Upper lobe of right lung (tissue), 1 donor: ENCODE measurements around the gene ZNF513. TPM values are rescaled to one million over a fixed set of nuclear protein-coding genes. Genes with fewer than 3 reads are reported as not detected.

Source experiments
- ATAC-seq: fragments of 200-7000 bp; cut with Tn5 transposase; one replicate; pipeline ENCODE4 v1.9.1; 2020; ENCODE audit warnings: mild to moderate bottlenecking, moderate library complexity
- DNase-seq: peaks from one replicate; pipeline ENCODE4 v3.0.0-alpha.2; 2020
- H3K27ac ChIP-seq: fragments of 200-600 bp; one replicate; pipeline ENCODE4 v1.8.0; 2022
- H3K27me3 ChIP-seq: fragments of 200-600 bp; one replicate; pipeline ENCODE4 v1.8.0; 2022; ENCODE audit warnings: mild to moderate bottlenecking
- H3K36me3 ChIP-seq: fragments of 200-600 bp; one replicate; pipeline ENCODE4 v1.8.0; 2022
- H3K4me1 ChIP-seq: fragments of 200-600 bp; one replicate; pipeline ENCODE4 v1.8.0; 2022
- H3K4me3 ChIP-seq: fragments of 200-600 bp; one replicate; pipeline ENCODE4 v1.8.0; 2022; ENCODE audit warnings: mild to moderate bottlenecking
- H3K9me3 ChIP-seq: fragments of 200-600 bp; one replicate; pipeline ENCODE4 v1.8.0; 2022
- intact Hi-C: fragments of 100-400 bp; cut with DNase I; formaldehyde crosslinking; loops from one replicate; pipeline ENCODE4 v1.11.0; 2022
- total RNA-seq: library from RNA; stranded (reverse); fragmentation: NEBNext Ultra II Directional; extraction: Animal tissue kit (Norgen Biotek cat#: 25700); gene quantifications from one replicate; pipeline ENCODE4 v1.2.1, GENCODE V29; 2021
- TF ChIP-seq, protein P1 (sequence below): fragments of 200-600 bp; IDR thresholded peaks from one replicate; pipeline ENCODE4 v1.8.0; 2022; ENCODE audit warnings: antibody characterized with exemption
- donor health status: DM: no; HTN: yes; CAD: no; lungs with severe emphysema.

The ZNF513 gene
- total RNA-seq, 1 donor from 2014 or later, result 14.2 TPM

DNA sequence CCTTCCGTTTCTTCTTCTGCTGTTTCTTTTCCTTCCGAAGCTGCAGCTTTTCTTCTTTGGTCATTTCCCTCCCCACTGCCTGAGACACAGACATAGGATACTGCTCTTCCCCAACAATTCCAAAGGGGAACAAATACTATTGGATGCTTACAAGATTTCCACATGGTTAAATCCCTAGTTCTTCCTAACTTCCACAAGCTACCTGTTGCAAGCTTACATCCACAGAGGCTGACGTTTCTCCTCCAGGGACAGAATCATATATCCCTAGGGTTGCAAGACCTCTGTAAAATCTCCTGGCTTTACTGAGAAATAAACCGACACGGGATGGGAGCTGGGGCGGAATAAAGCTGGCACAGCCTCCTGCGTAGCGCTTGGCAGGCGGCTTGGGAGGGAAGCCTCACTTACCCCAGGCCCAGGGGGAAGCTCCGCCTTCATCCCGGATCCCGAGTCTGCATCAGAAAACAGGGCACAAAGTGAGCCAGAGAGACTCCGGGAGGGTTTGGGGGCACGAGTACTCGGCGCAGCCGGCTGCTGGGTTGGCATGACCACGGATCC, 11.0 kb downstream of the ZNF513 start:
- no peaks in the 10 kb centered on the region for H3K9me3 ChIP-seq
- ATAC-seq (peak; percentile 22), DNase-seq (no peak)
- TF ChIP-seq, protein P1, sequence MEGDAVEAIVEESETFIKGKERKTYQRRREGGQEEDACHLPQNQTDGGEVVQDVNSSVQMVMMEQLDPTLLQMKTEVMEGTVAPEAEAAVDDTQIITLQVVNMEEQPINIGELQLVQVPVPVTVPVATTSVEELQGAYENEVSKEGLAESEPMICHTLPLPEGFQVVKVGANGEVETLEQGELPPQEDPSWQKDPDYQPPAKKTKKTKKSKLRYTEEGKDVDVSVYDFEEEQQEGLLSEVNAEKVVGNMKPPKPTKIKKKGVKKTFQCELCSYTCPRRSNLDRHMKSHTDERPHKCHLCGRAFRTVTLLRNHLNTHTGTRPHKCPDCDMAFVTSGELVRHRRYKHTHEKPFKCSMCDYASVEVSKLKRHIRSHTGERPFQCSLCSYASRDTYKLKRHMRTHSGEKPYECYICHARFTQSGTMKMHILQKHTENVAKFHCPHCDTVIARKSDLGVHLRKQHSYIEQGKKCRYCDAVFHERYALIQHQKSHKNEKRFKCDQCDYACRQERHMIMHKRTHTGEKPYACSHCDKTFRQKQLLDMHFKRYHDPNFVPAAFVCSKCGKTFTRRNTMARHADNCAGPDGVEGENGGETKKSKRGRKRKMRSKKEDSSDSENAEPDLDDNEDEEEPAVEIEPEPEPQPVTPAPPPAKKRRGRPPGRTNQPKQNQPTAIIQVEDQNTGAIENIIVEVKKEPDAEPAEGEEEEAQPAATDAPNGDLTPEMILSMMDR, result no peak
- no peaks in the 10 kb centered on the region for H3K27me3 ChIP-seq
- peak overlapping the region; percentile 99 for H3K4me3 ChIP-seq
- intact Hi-C loops, result no loop called here
- H3K4me1 ChIP-seq, result peaks cover 29% of the 10 kb centered on the region
- H3K36me3 ChIP-seq, result peaks cover 65% of the 10 kb centered on the region
- peak overlapping the region; percentile 94 for H3K27ac ChIP-seq

- Histone ChIP-seq H3K4me1 (peaks cover 4% of the 10 kb centered on the region), H3K27ac (no peak overlapping the region), H3K4me3 (no peak overlapping the region), H3K27me3 (no peaks in the 10 kb centered on the region), H3K9me3 (no peaks in the 10 kb centered on the region), H3K36me3 (peaks cover 59% of the 10 kb centered on the region)
- TF ChIP-seq, protein P1, result no peak
- intact Hi-C loops, result no loop called here
- DNase-seq, result no peak
- ATAC-seq, result no peak
Measured at GRCh38 chr2:27363933-27364332, 16.6 kb downstream of the ZNF513 start.

DNA sequence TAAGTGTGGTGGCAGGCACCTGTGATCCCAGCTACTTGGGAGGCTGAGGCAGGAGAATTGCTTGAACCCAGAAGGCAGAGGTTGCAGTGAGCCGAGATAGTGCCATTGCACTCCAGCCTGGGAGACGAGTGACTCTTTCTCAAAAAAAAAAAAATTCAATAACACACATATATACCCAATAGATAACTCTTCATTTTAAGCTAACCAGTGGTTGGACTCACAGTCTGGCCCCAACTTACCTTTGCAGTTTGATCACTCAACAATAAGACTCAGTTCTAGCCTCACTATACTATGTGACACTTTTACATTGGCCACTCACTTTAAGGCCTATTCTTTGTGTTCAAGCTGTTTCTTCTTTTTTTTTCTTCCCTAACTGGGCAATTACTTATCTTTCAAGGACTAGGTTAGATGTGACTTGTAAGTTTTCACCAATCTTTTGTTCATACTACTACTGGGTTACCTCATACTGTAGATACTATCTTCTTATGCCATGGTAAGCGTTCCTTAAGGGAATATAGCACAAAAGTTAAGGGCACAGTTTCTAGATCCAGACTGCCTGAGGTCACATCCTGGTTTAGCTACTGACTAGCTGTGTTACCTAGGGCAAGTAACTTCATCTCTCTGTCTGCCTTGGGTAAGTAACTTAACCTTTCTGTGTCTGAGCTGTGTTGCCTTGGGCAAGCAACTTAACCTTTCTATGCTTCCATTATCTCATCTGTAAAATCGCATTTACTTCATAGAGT, 17.7 kb downstream of the ZNF513 start:
- no peak for ATAC-seq
- Histone ChIP-seq H3K9me3 (no peaks in the 10 kb centered on the region), H3K4me3 (no peak overlapping the region), H3K36me3 (peaks cover 48% of the 10 kb centered on the region), H3K4me1 (peaks cover 6% of the 10 kb centered on the region), H3K27me3 (no peaks in the 10 kb centered on the region), H3K27ac (no peak overlapping the region)
- intact Hi-C loops, result no loop called here
- DNase-seq, result no peak
- TF ChIP-seq, protein P1, result no peak

- TF ChIP-seq, protein P1, result no peak
- peaks cover 32% of the 10 kb centered on the region for H3K4me1 ChIP-seq
- intact Hi-C loops, result no loop called here
- no peaks in the 10 kb centered on the region for H3K27me3 ChIP-seq
- peak within 1 kb of the TSS; percentile 95 for H3K27ac ChIP-seq
- H3K9me3 ChIP-seq, result no peaks in the 10 kb centered on the region
- peak within 1 kb of the TSS; percentile 95 for H3K4me3 ChIP-seq
- ATAC-seq (peak; percentile 98), DNase-seq (peak; percentile 98)
- H3K36me3 ChIP-seq, result no peaks in the 10 kb centered on the region
Measured at GRCh38 chr2:27356382-27357181, 24.0 kb downstream of the ZNF513 start, which contains the start of gene GTF3C2. Gene GTF3C2, minus strand, starts transcription at chr2:27356764. Its CDS starts 13,210 bp downstream, at chr2:27343554.

- TF ChIP-seq, protein P1, result no peak
- Histone ChIP-seq H3K27ac (peak overlapping the region; percentile 95), H3K9me3 (no peaks in the 10 kb centered on the region), H3K27me3 (no peaks in the 10 kb centered on the region), H3K36me3 (no peaks in the 10 kb centered on the region), H3K4me1 (peaks cover 32% of the 10 kb centered on the region), H3K4me3 (peak overlapping the region; percentile 95)
- DNase-seq (peak; percentile 84), ATAC-seq (peak; percentile 53)
- intact Hi-C loops, result no loop called here
Measured at GRCh38 chr2:27356056-27356381, 24.5 kb downstream of the ZNF513 start.
